ENCODE results near the gene UBA7.
"Not testable (repeated sequence)": the region's sequence is repeated elsewhere in the genome, so short reads cannot be mapped to it uniquely, and the experiment has no call there.

Gene UBA7

DNA sequence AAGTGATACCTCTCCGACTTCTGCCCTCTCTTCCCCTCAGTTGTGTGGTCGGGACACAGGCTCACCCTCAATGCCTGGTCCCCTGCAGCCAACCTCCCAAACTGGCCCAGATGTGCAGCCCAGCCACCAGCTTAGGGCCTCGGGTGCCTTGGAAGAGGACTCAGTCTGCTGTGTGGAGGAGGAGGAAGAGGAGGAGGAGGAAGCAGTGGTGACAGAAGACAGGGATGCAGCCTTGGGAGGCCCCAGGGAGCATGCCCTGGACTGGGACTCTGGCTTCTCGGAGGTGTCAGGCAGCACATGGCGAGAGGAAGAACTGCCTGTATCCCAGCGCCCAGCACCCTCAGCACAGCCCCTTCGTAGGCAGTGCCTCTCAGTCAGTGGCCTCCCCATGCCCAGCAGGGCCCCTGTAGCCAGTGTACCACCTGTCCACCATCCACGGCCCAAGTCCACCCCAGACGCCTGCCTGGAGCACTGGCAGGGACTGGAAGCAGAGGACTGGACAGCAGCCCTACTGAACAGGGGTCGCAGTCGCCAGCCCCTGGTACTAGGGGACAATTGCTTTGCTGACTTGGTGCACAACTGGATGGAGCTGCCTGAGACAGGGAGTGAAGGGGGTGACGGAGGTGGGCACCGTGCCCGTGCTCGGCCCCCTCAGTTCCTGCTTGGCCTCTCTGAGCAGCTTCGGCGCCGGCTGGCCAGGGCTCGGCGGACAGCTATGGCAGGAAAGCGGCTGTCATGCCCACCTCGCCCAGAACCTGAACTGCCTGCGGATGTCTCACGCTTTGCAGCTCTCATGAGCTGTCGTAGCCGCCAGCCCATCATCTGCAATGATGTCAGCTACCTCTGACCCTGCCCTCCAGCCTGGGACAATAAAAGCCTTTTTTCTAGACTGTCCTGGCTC is 9.4 kb downstream of the UBA7 start:
- DNase-seq, result no peak

DNA sequence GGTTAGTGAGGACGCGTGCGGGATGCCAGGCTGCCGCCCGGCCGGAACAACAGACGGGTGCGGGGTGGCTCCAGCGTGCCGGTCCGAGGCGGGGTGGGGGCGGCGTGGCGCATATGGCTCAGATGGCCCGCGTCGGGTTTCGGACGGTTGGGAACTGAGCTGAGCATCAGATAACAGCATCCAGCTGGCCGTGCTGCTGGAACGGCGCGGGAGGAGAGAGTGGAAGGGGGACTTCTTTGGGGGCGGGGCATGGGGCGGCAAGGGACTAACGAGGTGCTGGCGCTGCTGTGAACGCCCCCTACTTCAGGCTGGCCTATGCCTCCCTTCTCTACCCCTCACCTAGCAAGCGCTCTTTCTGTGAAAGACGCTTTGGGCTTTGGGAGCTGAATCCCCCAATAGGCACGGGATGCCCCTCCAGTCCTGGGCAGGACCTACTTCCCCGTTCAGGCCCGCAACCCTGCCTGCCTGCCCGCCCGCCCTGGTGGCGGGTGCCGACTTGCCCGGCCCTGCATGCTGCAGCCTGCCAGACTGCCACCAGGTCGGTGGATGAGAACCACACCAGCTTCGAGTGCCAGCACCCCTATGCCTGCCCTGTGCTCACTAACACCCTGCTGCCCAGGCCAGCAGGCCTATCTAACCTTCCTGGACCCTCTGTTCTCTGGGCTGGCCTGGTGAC is 10.2 kb downstream of the UBA7 start:
- peak in 1 of 2 donors; percentile 39 for DNase-seq

DNA sequence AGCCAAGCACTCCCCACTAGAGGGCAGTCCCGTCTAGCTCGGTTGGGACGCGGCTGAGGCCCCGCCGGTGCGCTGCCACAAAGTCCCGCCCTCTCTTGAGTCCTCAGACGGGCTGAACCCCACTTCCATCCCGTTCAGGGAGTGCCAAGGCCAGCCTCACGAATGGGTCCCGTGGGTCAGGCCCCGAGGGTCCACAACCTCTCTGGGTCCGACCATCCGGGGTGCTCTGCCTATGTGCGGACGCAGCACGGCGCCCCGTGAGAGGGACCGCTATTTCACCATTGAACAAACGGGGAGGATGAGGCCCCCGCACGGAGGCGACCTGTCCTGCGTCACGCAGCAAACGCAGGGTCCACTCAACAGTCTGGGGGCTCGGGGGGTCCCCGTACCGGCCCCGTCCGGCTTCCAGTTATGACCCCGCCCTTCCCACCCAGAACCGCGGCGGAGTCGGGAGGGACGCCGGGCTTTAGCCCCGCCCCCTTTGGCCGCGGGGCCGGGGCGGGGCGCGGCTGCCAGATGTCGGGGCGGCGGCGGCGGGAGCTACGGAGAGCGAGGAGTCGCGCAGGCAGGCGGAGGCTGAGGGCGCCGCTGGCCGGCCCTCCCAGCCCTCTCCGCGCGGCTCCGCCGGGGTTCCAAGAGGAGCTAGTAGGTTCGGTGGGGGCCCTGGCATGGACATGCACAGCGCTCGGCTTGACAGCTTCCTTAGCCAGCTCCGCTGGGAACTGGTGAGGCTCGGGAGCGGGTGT is 10.9 kb downstream of the UBA7 start, which contains the start of gene INKA1:
Gene INKA1 (plus strand): TSS at position 543 of the 746 bp plus-strand sequence. CDS start 132 bp downstream, at position 675.
- peak; percentile 88 to 90 for DNase-seq

DNA sequence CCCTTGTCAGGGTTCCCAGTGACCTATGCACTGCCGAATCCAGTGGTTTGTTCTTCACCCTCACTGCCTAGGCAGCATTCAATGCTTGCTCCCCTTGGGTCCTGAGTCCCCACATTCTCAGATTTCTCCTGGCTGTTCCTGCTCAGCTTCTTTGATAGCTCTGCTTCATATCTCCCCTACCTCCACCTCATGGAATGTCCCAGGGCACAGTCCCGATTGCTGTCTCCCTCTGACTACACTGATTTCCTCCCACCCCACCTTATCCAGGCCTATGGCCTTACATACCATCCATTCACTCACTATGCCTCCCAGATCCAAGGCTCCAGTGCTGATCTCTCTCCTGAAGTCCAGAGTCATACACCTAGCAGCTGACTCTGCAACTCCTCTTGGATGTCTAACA is 12.6 kb downstream of the UBA7 start:
- no peak for DNase-seq

DNA sequence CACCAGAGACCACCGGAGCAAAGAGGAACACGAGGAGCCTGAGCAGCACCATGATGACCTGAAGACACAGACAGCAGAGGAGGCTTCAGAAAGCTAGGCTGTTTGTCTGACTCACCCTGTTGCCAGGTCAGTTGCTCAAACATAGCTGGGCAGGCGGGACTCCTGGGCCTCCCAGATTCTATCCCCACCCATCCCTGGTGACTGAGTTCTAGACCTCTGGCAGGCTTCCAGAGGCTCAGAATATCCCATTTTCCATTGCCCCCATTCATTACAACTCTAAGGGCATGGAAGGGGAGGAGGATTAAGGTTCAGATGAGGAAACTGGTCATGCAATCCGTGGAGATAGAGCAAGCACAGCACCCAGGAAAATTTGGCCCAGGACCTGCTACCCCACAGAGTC is 14.0 kb downstream of the UBA7 start, which contains the start of gene CDHR4:
Gene CDHR4 (minus strand): TSS at position 113 of the 400 bp plus-strand sequence. CDS start 61 bp downstream, at position 52.
- no peak for DNase-seq

DNA sequence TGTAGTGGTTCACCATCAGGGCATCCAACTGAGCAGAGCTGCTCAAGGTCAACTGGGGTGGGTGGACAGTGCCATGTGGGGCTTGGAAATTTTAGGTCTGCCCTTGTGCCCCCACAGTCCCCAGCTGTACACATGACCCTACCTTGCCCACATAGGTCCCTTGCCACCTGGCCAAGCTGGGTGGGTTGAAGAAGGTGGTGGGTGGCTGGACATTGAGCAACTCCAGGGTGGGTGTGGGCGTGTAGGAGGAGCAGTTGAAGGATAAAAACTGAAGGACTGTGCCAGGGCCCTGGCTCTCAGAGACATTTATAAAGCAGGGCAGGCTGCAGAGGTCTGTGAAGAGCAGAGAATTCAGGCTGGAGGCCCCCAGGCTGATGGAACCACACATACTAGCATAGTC is 14.6 kb downstream of the UBA7 start:
- no peak for DNase-seq

DNA sequence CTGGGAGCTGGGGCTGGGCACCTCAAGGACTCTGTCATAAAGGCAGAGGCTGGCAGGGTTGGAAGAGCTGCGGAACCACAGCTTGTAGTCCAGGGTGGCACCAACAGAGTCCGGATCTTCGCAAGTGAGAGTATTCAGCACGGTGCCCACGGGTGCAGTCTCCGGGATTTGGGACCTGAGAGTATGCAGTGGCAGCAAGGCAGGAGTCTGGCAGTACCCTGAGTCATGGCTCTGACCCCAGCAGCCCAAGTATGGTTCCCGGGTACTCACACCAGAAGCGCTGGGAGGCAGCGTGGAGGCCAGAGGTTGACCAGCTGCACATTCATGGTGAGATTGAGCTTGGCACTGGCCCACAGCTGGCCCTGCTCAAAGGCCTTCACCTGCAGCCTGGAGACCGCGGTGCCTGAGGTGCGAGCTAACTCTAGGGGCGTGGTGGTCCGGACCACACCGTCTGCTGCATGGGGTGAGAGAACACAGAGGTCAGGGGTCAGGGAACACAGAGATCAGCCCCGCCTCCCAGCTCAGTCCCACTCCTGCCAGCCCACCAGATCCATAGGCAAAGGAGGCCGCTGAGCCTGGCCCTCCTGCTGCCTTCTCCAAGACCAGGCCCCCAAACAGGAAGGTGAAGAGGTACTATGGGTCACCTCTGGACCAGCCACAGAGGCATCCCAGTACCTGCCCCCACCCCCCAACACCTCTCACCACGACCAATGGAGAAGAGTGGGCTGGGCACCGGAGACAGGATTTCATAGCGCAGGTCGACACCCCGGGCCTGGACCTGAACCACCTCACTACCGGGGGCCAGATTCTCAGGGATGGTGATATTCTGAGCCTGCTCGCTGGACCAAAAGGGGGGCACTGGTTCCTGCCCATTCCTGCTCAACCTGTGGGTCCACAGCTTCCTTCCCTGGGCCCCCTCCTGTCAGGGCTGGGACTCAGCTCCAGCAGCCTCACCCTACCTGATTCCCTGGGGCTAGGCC is 18.5 kb downstream of the UBA7 start:
- DNase-seq, result no peak

DNA sequence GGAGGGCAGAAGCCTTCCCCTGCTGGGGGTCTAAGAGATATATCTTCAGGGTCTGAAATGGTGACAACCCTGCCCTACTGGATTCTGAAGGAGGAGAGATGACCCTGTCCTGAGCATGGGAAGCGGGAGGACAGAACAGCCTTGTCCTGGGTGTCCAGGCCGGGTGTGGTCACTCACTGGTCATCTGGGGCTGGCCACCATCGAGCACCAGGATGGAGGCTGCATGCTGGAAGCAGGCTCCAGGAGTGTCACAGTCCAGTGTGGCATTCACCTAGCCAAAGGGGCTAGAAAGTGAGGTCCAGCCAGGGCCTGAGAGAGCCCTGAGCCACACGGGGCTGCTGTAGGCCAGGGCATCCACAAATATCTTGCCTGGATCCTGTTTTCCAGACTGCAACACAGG is 19.3 kb downstream of the UBA7 start:
- no peak for DNase-seq

DNA sequence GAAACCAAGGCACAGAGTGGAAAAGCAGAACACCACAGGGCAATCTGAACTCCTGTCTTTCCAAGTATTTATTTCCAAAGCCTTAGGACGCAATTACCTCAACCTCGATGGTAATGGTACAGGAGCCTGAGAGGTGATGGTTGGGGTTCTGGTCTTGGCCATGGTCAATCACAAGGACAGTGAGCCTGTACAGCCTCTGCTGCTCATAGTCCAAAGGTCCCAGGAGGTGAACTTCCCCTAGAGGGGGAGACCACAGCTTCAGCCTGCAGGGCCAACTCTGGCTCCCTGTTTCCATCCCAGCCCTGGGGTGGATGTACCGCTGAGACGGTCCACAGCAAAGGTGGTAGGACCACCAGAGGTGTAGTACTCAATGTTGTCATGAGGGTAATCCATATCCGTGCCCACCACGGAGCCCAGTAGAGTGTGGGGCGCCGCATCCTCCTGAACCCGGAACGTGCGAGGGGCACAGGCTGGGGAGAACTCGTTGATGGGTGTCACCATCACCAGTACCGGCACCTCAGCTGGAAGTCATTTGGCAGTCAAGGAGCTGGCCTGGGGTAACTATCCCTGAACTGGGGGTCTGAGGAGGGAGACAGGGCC is 20.2 kb downstream of the UBA7 start:
- no peak for DNase-seq

DNA sequence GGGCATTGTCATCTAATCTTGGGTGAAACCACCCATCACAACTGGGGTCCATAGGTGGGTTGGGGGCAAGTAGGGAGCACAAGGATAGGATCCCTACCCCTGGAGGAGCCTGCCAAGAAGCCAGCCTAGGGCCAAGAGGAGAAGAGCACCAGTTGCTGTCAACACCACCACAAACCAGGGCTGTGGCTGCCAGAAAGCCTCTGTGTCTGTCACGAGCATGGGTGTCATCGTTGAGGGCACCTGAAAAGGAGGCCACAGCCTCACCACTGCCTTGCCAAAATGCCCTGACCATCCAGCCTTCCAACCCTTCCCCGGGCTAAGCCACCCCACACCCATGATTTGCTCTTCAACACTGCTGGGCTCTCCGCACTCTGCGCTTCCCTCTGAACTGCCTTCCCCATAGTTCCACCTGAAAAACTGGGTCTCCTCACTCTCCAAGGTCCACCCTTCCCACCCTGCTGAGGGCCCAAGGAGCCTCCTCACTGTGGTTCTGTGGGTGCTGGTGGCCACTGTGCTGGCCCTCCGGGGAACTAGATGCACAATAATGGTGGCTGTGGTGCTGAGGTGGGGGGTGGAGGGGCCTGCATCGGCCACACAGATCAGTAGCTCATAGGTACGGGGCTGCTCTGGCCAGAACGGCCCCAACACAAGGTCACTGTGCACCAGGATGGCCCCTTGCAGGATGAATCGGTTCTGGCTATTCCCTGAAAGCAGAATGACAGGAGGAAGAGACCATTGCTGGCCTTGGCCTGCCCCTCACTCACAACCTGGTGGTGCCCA is 21.2 kb downstream of the UBA7 start:
- DNase-seq, result no peak

DNA sequence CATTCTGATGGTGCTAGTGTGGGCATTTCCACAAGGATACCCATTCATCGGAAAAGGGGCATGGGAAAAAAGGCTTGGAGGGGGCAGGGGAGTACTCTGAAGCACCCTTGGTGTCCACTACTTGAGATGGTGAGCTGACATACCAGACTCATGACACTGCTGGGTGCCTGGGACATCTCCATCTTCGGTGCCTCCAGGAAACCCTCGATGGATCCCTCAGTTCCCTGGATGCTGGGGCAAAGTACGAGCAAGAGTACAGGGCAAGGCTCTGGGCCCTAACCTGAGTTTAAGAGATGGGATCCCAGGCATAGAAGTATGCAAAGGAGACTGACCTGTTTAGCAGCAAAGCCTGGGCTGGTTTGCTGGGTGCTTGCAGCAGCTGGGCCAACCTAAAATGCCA is 22.2 kb downstream of the UBA7 start:
- DNase-seq, result no peak

DNA sequence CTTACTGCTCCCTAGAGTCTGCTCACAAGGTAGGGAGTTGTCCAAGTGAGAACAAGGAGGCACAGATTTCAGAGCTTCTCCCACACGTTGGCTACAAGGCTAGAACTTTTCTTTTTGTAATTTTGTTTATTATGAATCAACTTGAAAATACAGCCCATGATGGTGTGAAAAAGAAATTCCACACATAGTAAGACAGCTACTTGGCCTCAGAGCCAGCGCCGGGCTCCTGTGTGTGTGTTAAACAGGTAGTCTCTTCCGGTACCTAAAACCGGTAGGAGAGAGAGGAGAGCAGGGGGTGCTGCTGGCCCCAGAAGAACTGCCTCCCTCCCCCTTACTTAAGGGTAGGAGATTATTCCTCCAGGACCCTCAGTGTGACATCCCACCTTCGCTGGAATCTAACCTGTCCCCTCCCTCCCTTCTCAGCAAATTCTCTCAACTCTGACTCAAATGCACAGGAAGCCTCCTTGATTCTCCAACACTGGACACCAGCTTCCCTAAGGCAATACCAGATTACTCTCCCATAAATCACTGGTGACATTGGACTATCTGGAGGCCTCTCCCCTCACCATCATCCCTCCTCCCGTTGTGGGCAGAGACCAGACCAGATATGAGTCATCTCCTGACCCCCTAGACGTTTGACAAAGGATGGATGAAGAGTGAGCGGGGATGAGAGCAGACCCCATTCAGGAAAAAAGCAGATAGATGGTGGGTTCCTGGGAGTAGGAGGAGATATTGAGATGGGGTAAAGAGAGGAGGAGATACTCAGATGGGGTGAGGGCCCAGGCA is 22.9 kb downstream of the UBA7 start:
- no peak for DNase-seq

DNA sequence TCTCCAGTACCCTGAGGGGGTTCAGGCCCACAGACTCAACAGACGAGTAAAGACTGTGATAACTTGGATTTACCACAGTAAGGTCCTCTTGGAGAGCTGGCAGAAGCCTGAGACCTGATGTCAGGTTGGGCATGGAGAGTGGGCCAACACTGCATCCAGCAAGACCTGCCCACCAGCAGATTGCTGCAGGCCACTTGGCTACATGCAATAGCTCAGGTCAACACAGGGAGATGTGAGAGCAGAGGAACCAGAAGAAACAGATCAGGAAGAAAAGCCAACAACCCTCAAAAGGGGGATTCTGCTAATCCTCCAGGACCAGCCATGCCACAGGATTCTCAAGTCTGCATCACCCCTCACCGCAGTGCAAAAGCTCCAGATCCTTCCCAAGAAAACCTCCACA is 25.7 kb downstream of the UBA7 start:
- no peak for DNase-seq

DNA sequence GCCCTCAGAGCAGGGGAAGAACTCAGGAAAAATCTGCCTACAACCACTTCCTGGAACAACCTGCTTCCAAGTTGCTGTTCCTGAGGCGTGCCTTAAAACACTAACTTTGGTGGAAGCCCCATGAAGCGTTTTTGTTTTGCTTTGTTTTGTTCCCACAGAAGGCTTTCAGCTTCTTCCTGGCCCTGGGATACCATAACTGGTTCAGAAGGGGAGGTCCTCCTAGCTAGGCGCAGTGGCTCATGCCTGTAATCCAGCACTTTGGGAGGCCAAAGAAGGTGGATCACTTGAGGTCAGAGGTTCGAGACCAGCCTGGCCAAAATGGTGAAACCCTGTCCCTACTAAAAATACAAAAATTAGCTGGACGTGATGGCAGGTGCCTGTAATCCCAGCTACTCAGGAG is 26.2 kb downstream of the UBA7 start:
- no peak for DNase-seq

DNA sequence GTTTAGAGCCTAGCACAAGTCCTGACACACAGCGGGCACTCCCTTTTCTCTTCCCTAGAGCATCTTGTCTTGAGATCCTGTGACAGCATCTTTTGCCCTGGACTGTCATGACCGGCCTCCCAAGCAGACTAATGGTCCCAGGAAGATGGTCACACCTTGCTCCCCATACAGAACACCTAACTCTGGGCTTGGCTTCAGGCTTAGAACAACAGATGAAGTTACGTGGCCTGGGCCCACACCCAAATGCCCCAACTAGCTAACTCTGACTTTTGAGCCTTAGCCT is 26.6 kb downstream of the UBA7 start:
- DNase-seq, result no peak

DNA sequence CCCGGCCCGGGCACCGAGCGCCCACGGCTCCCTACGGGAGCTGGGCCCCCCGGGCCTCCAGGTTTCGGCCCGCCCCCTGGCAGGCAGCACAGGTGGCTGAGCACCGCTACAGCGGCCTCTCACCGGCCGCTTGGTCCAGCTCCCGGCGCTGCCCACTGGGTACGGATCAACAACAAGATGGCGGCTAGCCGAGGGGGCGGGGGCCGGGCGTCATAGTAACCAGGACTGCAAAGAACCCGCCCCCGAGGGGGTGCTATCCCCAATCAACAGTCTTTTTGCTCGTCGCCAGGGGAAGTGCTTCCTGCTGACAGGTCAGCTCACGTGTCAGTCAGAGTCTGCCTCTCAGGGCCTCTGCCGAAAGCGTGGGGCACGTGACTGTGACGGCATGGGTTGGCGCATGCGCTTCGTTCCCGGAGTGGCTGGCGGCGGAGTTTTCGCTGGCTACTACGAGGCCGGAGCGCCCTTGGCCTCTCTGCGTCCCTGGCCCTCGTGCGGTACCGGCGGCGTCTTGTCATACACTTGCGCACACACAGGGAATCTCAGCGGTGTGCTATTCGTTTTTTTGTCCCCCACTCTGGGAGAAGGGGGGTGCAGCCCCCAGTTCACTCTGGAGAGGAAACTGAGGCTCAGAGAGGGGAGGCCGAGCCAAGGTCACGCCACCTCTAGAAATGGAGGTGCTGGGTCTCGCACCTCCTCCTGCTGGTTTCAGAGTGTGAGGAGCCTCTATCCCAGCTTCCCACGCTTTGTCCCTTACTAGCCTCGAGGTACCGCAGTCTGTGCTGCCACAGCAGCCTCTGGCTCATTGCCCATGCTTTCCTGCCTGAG is 27.2 kb downstream of the UBA7 start, which contains the start of gene IP6K1:
Gene IP6K1 (minus strand): TSS at position 186 of the 825 bp plus-strand sequence. CDS start 38,502 bp downstream, outside the sequence.
- peak; percentile 100 for DNase-seq

DNA sequence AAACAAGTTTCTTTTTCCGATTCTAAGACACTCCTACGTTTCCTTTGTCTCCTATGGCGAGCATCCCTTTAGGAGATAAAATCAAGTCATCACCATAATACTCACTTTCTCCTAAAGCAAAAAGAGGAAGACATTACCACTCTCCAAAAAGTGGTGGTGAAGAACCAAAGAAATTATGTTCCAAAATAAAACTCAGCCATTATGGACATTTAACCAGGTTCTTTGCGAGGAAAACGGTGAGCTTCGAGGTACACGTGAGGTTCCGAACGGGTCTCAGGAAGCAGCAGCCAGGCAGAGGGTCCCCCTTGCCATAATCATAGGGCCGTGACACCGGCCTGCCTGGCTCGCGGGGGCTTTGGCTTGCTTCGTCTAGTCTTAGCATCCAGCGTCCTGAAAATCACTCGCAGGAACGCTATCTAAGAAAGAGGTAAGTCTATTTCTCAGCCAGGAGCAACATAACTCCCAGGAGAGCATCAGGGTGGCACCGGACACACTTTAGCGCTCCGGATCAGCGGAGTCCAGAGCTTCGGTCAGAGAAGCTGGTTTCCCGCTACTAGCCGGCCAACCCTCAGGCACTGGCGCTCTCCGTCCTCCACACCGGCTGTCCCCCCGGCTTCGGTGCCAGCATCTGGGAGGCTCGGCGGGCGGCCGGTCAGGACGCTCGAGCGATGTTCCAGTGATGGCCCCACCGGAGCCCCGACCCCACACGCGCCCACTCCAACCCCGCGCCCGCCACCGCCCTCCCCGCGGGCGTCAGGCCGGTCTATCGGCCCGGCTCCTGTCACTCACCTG is 28.0 kb downstream of the UBA7 start:
- peak; percentile 11 to 33 for DNase-seq

DNA sequence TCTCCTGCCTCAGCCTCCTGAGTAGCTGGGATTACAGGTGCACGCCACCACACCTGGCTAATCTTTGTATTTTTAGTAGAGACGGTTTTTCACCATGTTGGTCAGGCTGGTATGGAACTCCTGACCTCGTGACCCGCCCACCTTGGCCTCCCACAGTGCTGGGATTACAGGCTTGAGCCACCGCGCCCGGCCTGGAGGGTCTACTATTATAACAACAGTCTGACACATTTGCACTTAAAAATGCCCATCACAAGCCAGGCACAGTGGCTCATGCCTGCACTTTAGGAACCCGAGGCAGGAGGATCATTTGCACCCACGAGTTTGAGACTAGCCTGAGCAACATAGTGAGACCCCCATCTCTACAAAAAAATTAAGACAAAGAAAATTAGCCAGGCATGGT is 31.5 kb downstream of the UBA7 start:
- DNase-seq, result not testable (repeated sequence)

Measured in CD4-positive, alpha-beta T cell treated with Interferon alpha-2 for 1 hour (primary cell).